Endothelial cell of umbilical vein (primary cell): ENCODE data around the gene DHRS7B. TPM values are rescaled to one million over a fixed set of nuclear protein-coding genes. Genes with fewer than 3 reads are reported as not detected.
"Not testable (repeated sequence)": the region's sequence is repeated elsewhere in the genome, so short reads cannot be mapped to it uniquely, and the experiment has no call there.

ENCODE experiments used
- BruUV-seq: library from RNA; stranded (reverse); fragments of 400-500 nt; replicated peaks from 2 replicates; lab custom pipeline; 2021; lab: Mats Ljungman, UMichigan
- CTCF ChIA-PET: fragments of 300-600, 350-600 bp; sonication (Branson Sonifier 250); formaldehyde crosslinking; loops from one replicate; lab custom pipeline; 2021; ENCODE audit warnings: antibody characterized with exemption, inconsistent platforms; lab: Charles Lee
- POLR2A ChIA-PET: fragments of 300-600, 350-600 bp; sonication (Branson Sonifier 250); formaldehyde crosslinking; loops from one replicate; lab custom pipeline; 2021; ENCODE audit warnings: antibody characterized with exemption, inconsistent platforms; lab: Charles Lee
- DNase-seq: peaks from one replicate; pipeline ENCODE4 v3.0.0-alpha.2; 2011; ENCODE audit warnings: low read depth, low spot score
- FAIRE-seq: peaks from 2 replicates; lab custom pipeline; 2011; peaks lifted over from hg19 to GRCh38; lab: Jason Lieb, UNC
- H2AFZ ChIP-seq: 2 replicates; pipeline ENCODE4 v1.6.0; 2012; ENCODE audit warnings: low read depth, low read length, control low read depth, inconsistent platforms
- H3K27ac ChIP-seq: 2 replicates; pipeline ENCODE4 v1.5.1; 2011; ENCODE audit warnings: low read depth, mild to moderate bottlenecking, control low read depth, low read length, moderate library complexity; ENCODE audit not compliant: insufficient read depth
- H3K27me3 ChIP-seq, 2 experiments: 2 replicates each; pipeline versions ENCODE4 v1.6.0 to v1.6.1; 2011; ENCODE audit warnings: low read length in 2 of 2, mixed read lengths in 1 of 2; ENCODE audit not compliant: control insufficient read depth in 2 of 2, insufficient read depth in 2 of 2
- H3K36me3 ChIP-seq, 2 experiments: 2 replicates in 1 of 2; 3 replicates in 1 of 2; pipeline ENCODE4 v1.5.1; 2011; ENCODE audit warnings: low read length in 2 of 2, mild to moderate bottlenecking in 1 of 2, moderate library complexity in 1 of 2; ENCODE audit not compliant: control insufficient read depth in 2 of 2, insufficient read depth in 2 of 2; ENCODE audit errors: extremely low read depth in 1 of 2
- H3K4me1 ChIP-seq: 3 replicates; pipeline ENCODE4 v1.5.1; 2011; ENCODE audit warnings: mild to moderate bottlenecking, low read length; ENCODE audit not compliant: control insufficient read depth, insufficient read depth; ENCODE audit errors: extremely low read depth
- H3K4me2 ChIP-seq: 2 replicates; pipeline ENCODE4 v1.6.1; 2011; ENCODE audit warnings: low read length, control low read depth, mixed read lengths; ENCODE audit not compliant: insufficient read depth
- H3K4me3 ChIP-seq, 3 experiments: fragments of 200-600 bp in 1 of 3; sonication (generic), shearing (Covaris generic) in 1 of 3; replicated peaks in 1 of 3; 2 replicates each; pipeline ENCODE4 v1.5.1; 2011 to 2016; ENCODE audit warnings: control low read depth in 3 of 3, low read length in 3 of 3, mild to moderate bottlenecking in 2 of 3, inconsistent platforms in 1 of 3, low read depth in 1 of 3, moderate library complexity in 1 of 3; ENCODE audit not compliant: insufficient read depth in 1 of 3
- H3K79me2 ChIP-seq: 2 replicates; pipeline ENCODE4 v1.6.0; 2012; ENCODE audit warnings: low read length, inconsistent platforms; ENCODE audit not compliant: control insufficient read depth, insufficient read depth
- H3K9ac ChIP-seq: replicated peaks from 2 replicates; pipeline ENCODE3; 2011; ENCODE audit warnings: low read length, control low read depth; ENCODE audit not compliant: insufficient read depth; ENCODE audit errors: extremely low read depth
- H3K9me1 ChIP-seq: replicated peaks from 3 replicates; pipeline ENCODE4 v1.6.0; 2011; ENCODE audit warnings: mild to moderate bottlenecking, low read length; ENCODE audit not compliant: control insufficient read depth, insufficient read depth; ENCODE audit errors: extremely low read depth
- H3K9me3 ChIP-seq: replicated peaks from 2 replicates; pipeline ENCODE4 v1.5.1; 2012; ENCODE audit warnings: low read length, inconsistent platforms; ENCODE audit not compliant: control insufficient read depth, insufficient read depth
- H4K20me1 ChIP-seq: replicated peaks from 2 replicates; pipeline ENCODE3; 2011; ENCODE audit warnings: mild to moderate bottlenecking, low read length; ENCODE audit not compliant: control insufficient read depth, insufficient read depth; ENCODE audit errors: extremely low read depth
- EZH2 ChIP-seq: IDR thresholded peaks from 2 replicates; pipeline ENCODE4 v1.6.1; 2012; ENCODE audit warnings: borderline replicate concordance, low read depth, mild to moderate bottlenecking, moderate library complexity, low read length, inconsistent platforms; ENCODE audit not compliant: severe bottlenecking
- POLR2A ChIP-seq: IDR thresholded peaks from 2 replicates; pipeline ENCODE4 v1.6.1; 2012; ENCODE audit warnings: low read depth, mild to moderate bottlenecking, control low read depth, low read length
- dilution Hi-C: fragments of 300-500 bp; cut with MboI; formaldehyde crosslinking; loops from one replicate; pipeline ENCODE4 v1.15.0; 2019; ENCODE audit warnings: low sequenced_read_pairs; ENCODE audit not compliant: extremely low pct_ligation_motif_present
- intact Hi-C: fragments of 100-400 bp; cut with micrococcal nuclease; formaldehyde crosslinking; loops from one replicate; pipeline ENCODE4 v1.10.0; 2022
- polyA plus RNA-seq, 4 experiments: library from polyadenylated mRNA; depleted of rRNA in 3 of 4; stranded (reverse) in 3 of 4; unstranded in 1 of 4; fragments of >200 nt; gene quantifications; 2 replicates each; pipeline versions ENCODE4 v1.2.1 to v1.2.3, GENCODE V29; 2011 to 2012; ENCODE audit warnings: missing spikeins in 1 of 4
- total RNA-seq: library from RNA; stranded (reverse); gene quantifications from 2 replicates; pipeline ENCODE4 v1.2.3, GENCODE V29; 2021

The DHRS7B gene
- total and polyA plus RNA-seq, 2 donors (not counting 3 experiments of a cell fraction or from before 2014, with no cell fraction given): 14.0 to 28.1 TPM

DNA sequence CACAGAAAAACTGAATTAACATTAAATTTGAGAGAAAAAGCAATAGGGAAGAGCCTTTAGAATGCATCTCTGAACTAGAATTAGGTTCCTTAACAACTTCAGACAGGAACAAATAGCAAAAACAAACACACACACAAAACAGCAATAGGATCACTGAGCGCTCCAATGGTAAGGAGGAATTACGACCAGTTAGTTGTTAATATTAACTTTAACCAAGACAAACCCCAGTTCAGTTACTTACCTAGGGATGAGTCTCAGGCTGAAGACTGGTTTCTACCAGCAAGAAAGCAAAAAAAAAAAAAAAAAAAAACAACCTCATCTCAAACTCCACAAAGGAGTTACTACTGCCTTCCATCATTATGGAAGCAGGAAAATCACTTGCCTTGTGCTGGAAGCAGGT lies 14.6 kb downstream of the DHRS7B start:
- DNase-seq (no peak), FAIRE-seq (no peak)
- Histone ChIP-seq H3K9me3 (no peaks in the 10 kb centered on the region), H2AFZ (no peak overlapping the region), H3K4me1 (no peaks in the 10 kb centered on the region), H3K4me2 (no peak overlapping the region), H3K9me1 (no peaks in the 10 kb centered on the region), H3K27ac (no peak overlapping the region), H3K79me2 (no peaks in the 10 kb centered on the region), H4K20me1 (no peaks in the 10 kb centered on the region), H3K27me3 (no peaks in the 10 kb centered on the region), H3K36me3 (no peaks in the 10 kb centered on the region), H3K4me3 (no peak overlapping the region), H3K9ac (no peak overlapping the region)
- BruUV-seq: no TSS peak
- ChIA-PET POLR2A (no interaction called here), CTCF (no interaction called here)
- dilution Hi-C loops: no loop called here
- TF ChIP-seq POLR2A (no peak), EZH2 (no peak)
- intact Hi-C loops: no loop called here

DNA sequence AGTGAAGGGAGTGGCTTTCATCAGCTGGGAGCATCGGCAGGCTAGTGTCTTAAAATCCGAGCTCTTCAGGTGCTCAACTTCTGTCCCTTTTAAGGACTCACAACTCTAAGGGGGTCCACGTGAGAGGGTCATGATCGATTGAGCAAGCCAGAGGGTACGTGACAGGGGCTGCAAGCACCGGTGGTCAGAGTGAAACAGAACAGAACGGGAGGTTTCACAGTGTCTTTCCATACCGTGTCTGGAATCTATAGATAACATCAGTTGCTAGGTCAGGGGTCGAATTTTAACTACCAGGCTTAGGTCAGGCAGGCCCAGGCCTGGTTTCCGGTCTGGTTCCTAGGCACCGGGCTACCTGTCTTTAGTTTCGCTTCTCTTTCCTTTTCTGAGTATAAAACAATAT lies 15.3 kb downstream of the DHRS7B start:
- H3K27ac ChIP-seq, H4K20me1 ChIP-seq, POLR2A ChIA-PET, H3K79me2 ChIP-seq, H3K4me2 ChIP-seq, H3K36me3 ChIP-seq, H3K4me1 ChIP-seq, DNase-seq, H3K9ac ChIP-seq, intact Hi-C loops, BruUV-seq, H3K9me3 ChIP-seq, H2AFZ ChIP-seq, CTCF ChIA-PET, FAIRE-seq, dilution Hi-C loops, H3K27me3 ChIP-seq, H3K4me3 ChIP-seq, H3K9me1 ChIP-seq: not testable (repeated sequence)
